ENCODE results near the gene ETV4. TPM values are rescaled to one million over a fixed set of nuclear protein-coding genes. Genes with fewer than 3 reads are reported as not detected.

The ETV4 gene
- total and polyA plus RNA-seq, 2 donors (not counting 1 experiment from before 2014, with no cell fraction given) = not detected

DNA sequence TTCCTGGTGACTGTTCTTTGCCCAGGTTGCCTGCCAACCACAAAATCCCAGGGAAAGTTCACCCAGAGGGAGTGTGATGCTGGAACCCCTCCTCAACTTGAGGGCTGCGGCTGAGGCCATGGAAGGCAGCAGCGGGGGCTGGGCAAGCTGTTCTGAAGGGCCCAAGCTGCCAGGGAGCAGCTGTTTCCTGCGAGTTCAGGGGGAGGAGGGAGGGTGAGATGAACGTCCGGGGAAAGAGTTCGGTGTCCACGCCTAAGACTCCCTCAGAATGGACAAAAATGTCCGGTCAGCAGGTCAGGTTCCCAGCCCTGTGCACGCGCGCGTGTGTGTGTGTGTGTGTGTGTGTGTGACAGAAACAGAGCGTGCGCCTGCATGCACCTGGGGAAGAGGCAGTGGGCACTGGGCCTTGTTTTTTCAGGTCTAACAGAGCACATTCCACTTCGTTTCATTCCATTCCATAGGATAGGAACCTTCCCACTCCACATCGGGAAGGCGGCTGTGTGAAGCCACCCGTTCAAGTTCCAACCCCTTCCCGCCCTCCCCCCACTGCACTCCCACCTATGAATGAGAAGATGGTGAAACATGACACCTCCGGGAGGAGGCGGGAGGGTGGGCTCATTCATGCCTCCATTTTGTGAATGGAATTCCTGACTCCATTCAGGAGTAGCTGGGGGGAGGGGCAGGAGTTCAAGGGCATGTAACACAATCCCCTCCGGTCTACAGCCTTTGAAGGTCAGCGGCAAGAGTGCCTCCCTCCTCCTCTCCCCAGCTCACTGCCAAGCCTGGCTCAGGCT is 15.7 kb downstream of the ETV4 start:
- ChIA-PET CTCF (no interaction called here), POLR2A (no interaction called here)
- Mint-ChIP-seq H3K27ac (no peak overlapping the region), H3K4me1 (no peaks in the 10 kb centered on the region), H3K4me3 (no peak overlapping the region), H3K9me3 (ENCODE audit: insufficient read depth) (no peaks in the 10 kb centered on the region), H3K27me3 (no peaks in the 10 kb centered on the region)
- Histone ChIP-seq H3K4me3 (ENCODE audit: control extremely low read depth in 1 of 5, extremely low read depth in 1 of 5, insufficient read depth in 1 of 5, low read depth in 2 of 5, low read length in 4 of 5) (no peak overlapping the region), H3K79me2 (ENCODE audit: control insufficient read depth, insufficient read depth, low read length) (no peaks in the 10 kb centered on the region), H3K27ac (ENCODE audit: low read length in 2 of 2) (no peak overlapping the region), H3K4me1 (ENCODE audit: control insufficient read depth in 2 of 2, insufficient read depth in 2 of 2, low read length in 2 of 2) (peaks cover 0 to 3% of the 10 kb centered on the region in 2 donors), H2AFZ (ENCODE audit: insufficient read depth, low read depth, low read length, poor library complexity, severe bottlenecking) (no peak overlapping the region), H4K20me1 (ENCODE audit: control insufficient read depth, insufficient read depth, low read length, poor library complexity, severe bottlenecking) (peaks cover 17% of the 10 kb centered on the region), H3K9me3 (ENCODE audit: control extremely low read depth in 1 of 3, control insufficient read depth in 2 of 3, insufficient read depth in 1 of 3, low read length in 2 of 3) (no peaks in the 10 kb centered on the region), H3K36me3 (replicated peaks in 1 of 2; ENCODE audit: control extremely low read depth in 1 of 2, control insufficient read depth in 1 of 2, extremely low read depth in 1 of 2, insufficient read depth in 2 of 2, low read length in 1 of 2) (peaks cover 0 to 24% of the 10 kb centered on the region in 2 experiments), H3K9ac (ENCODE audit: low read length) (no peak overlapping the region), H3K27me3 (replicated peaks in 1 of 4; ENCODE audit: control extremely low read depth in 1 of 4, control insufficient read depth in 3 of 4, insufficient read depth in 4 of 4, low read length in 3 of 4) (no peaks in the 10 kb centered on the region), H3K4me2 (replicated peaks; ENCODE audit: low read depth, low read length, poor library complexity, severe bottlenecking) (no peak overlapping the region)
- WGBS (ENCODE audit: insufficient coverage) = 32% methylated on average over 12 of the region's 23 CpGs
- intact Hi-C loops (cut with micrococcal nuclease) = no loop called here
- TF ChIP-seq EZH2 (IDR thresholded peaks at IDR 0.05; ENCODE audit: borderline replicate concordance, insufficient read depth, low read depth, low read length, poor library complexity, severe bottlenecking) (no peak), CTCF (IDR thresholded peaks at IDR 0.05) (no peak)
- no peak for DNase-seq
- no peak for ATAC-seq (ENCODE audit: low read depth)

GRCh38 chr17:43529947-43530287 is 16.2 kb downstream of the ETV4 start:
- CTCF ChIA-PET = no interaction called here
- H3K4me2 ChIP-seq (replicated peaks; ENCODE audit: low read depth, low read length, poor library complexity, severe bottlenecking) = no peak overlapping the region
- ATAC-seq (ENCODE audit: low read depth) = no peak
- no peaks in the 10 kb centered on the region for H3K27me3 Mint-ChIP-seq
- peaks cover 17% of the 10 kb centered on the region for H4K20me1 ChIP-seq (ENCODE audit: control insufficient read depth, insufficient read depth, low read length, poor library complexity, severe bottlenecking)
- peaks cover 0 to 30% of the 10 kb centered on the region in 2 experiments for H3K36me3 ChIP-seq (replicated peaks in 1 of 2; ENCODE audit: control extremely low read depth in 1 of 2, control insufficient read depth in 1 of 2, extremely low read depth in 1 of 2, insufficient read depth in 2 of 2, low read length in 1 of 2)
- H3K4me1 Mint-ChIP-seq = no peaks in the 10 kb centered on the region
- H3K27me3 ChIP-seq (replicated peaks in 1 of 4; ENCODE audit: control extremely low read depth in 1 of 4, control insufficient read depth in 3 of 4, insufficient read depth in 4 of 4, low read length in 3 of 4) = no peaks in the 10 kb centered on the region
- intact Hi-C loops (cut with micrococcal nuclease) = no loop called here
- DNase-seq = no peak
- H3K4me3 Mint-ChIP-seq = no peak overlapping the region
- no peak overlapping the region for H3K9ac ChIP-seq (ENCODE audit: low read length)
- POLR2A ChIA-PET = no interaction called here
- no peak for TF ChIP-seq CTCF (IDR thresholded peaks at IDR 0.05)
- no peak for TF ChIP-seq EZH2 (IDR thresholded peaks at IDR 0.05; ENCODE audit: borderline replicate concordance, insufficient read depth, low read depth, low read length, poor library complexity, severe bottlenecking)
- no peak overlapping the region for H2AFZ ChIP-seq (ENCODE audit: insufficient read depth, low read depth, low read length, poor library complexity, severe bottlenecking)
- H3K27ac Mint-ChIP-seq = no peak overlapping the region
- H3K9me3 Mint-ChIP-seq (ENCODE audit: insufficient read depth) = no peaks in the 10 kb centered on the region
- no peaks in the 10 kb centered on the region for H3K9me3 ChIP-seq (ENCODE audit: control extremely low read depth in 1 of 3, control insufficient read depth in 2 of 3, insufficient read depth in 1 of 3, low read length in 2 of 3)
- H3K4me3 ChIP-seq (ENCODE audit: control extremely low read depth in 1 of 5, extremely low read depth in 1 of 5, insufficient read depth in 1 of 5, low read depth in 2 of 5, low read length in 4 of 5) = no peak overlapping the region
- no peak overlapping the region for H3K27ac ChIP-seq (ENCODE audit: low read length in 2 of 2)
- no peaks in the 10 kb centered on the region for H3K79me2 ChIP-seq (ENCODE audit: control insufficient read depth, insufficient read depth, low read length)
- no CpG with 5 or more reads among the region's 6 CpGs for WGBS (ENCODE audit: insufficient coverage)
- H3K4me1 ChIP-seq (ENCODE audit: control insufficient read depth in 2 of 2, insufficient read depth in 2 of 2, low read length in 2 of 2) = peaks cover 0 to 3% of the 10 kb centered on the region in 2 donors
